CD14-positive monocyte (primary cell): ENCODE measurements around the gene AK1. TPM values are rescaled to one million over a fixed set of nuclear protein-coding genes. Genes with fewer than 3 reads are reported as not detected.
A peak's percentile ranks its signal among the peaks of the same experiment; 100 is the strongest.

Experiments
- DNase-seq, 3 donors: peaks; one replicate each; pipeline ENCODE4 v3.0.0-alpha.2; 2011 to 2022
- H2AFZ ChIP-seq: 2 replicates; pipeline ENCODE4 v1.6.0; 2012; ENCODE audit warnings: mild to moderate bottlenecking, low read depth, low read length, inconsistent platforms; ENCODE audit not compliant: insufficient read depth, poor library complexity, severe bottlenecking
- H3K27ac ChIP-seq, 2 donors: 1 replicate in 1 of 2; 2 replicates in 1 of 2; pipeline ENCODE4 v1.5.1; 2012 to 2013; ENCODE audit warnings: low read length in 2 of 2, control low read depth in 1 of 2, inconsistent platforms in 1 of 2, low read depth in 1 of 2, mild to moderate bottlenecking in 1 of 2
- H3K27me3 ChIP-seq, 2 donors: one replicate each; pipeline versions ENCODE4 v1.6.0 to v1.6.1; 2011 to 2013; ENCODE audit warnings: low read length in 2 of 2; ENCODE audit not compliant: control insufficient read depth in 2 of 2, insufficient read depth in 2 of 2
- H3K36me3 ChIP-seq, 2 donors: replicated peaks in 1 of 2; 1 replicate in 1 of 2; 2 replicates in 1 of 2; pipeline versions ENCODE4 v1.5.1 to v1.6.1; 2012 to 2013; ENCODE audit warnings: low read length in 2 of 2, control low read depth in 1 of 2, inconsistent platforms in 1 of 2, mild to moderate bottlenecking in 1 of 2; ENCODE audit not compliant: insufficient read depth in 2 of 2, control insufficient read depth in 1 of 2
- H3K4me1 ChIP-seq, 2 donors: 1 replicate in 1 of 2; 2 replicates in 1 of 2; pipeline versions ENCODE4 v1.5.1 to v1.6.1; 2012 to 2013; ENCODE audit warnings: low read length in 2 of 2, control low read depth in 1 of 2, inconsistent platforms in 1 of 2, mild to moderate bottlenecking in 1 of 2, moderate library complexity in 1 of 2; ENCODE audit not compliant: insufficient read depth in 2 of 2, control insufficient read depth in 1 of 2
- H3K4me2 ChIP-seq: replicated peaks from 2 replicates; pipeline ENCODE3; 2012; ENCODE audit warnings: low read length, moderate library complexity, mild to moderate bottlenecking; ENCODE audit not compliant: poor library complexity, severe bottlenecking; ENCODE audit errors: extremely low read depth
- H3K4me3 ChIP-seq, 3 experiments: fragments of 200-600 bp in 1 of 3; sonication (generic) in 1 of 3; replicated peaks in 1 of 3; 1 replicate in 2 of 3; 2 replicates in 1 of 3; pipeline ENCODE4 v1.5.1; 2011 to 2013; ENCODE audit warnings: low read length in 3 of 3, mild to moderate bottlenecking in 3 of 3, control low read depth in 2 of 3, low read depth in 2 of 3, inconsistent platforms in 1 of 3, moderate library complexity in 1 of 3
- H3K79me2 ChIP-seq: 2 replicates; pipeline ENCODE4 v1.6.0; 2012; ENCODE audit warnings: mild to moderate bottlenecking, control low read depth, inconsistent platforms, low read length, moderate library complexity; ENCODE audit not compliant: insufficient read depth
- H3K9ac ChIP-seq: 2 replicates; pipeline ENCODE4 v1.6.0; 2017; ENCODE audit warnings: low read length, mild to moderate bottlenecking; ENCODE audit not compliant: insufficient read depth, poor library complexity, severe bottlenecking
- H3K9me3 ChIP-seq, 2 donors: replicated peaks in 1 of 2; 1 replicate in 1 of 2; 2 replicates in 1 of 2; pipeline versions ENCODE4 v1.5.1 to v1.6.1; 2012 to 2013; ENCODE audit warnings: low read length in 2 of 2, control low read depth in 1 of 2; ENCODE audit not compliant: control insufficient read depth in 1 of 2, insufficient read depth in 1 of 2
- H4K20me1 ChIP-seq: 2 replicates; pipeline ENCODE4 v1.6.0; 2012; ENCODE audit warnings: mild to moderate bottlenecking, low read length, control low read depth, moderate library complexity; ENCODE audit not compliant: insufficient read depth
- H3K27ac Mint-ChIP-seq, 7 donors: one replicate each; pipeline ENCODE4 v1.8.0; 2020; ENCODE audit warnings: mild to moderate bottlenecking in 7 of 7, mixed read lengths in 7 of 7, moderate library complexity in 6 of 7, inconsistent platforms in 2 of 7
- H3K27me3 Mint-ChIP-seq, 3 donors: one replicate each; pipeline ENCODE4 v1.8.0; 2021 to 2022; ENCODE audit warnings: low read depth in 3 of 3, mild to moderate bottlenecking in 3 of 3, mixed read lengths in 3 of 3, moderate library complexity in 3 of 3, inconsistent platforms in 1 of 3
- H3K36me3 Mint-ChIP-seq, 2 donors: one replicate each; pipeline ENCODE4 v1.8.0; 2020; ENCODE audit warnings: mixed read lengths in 2 of 2, inconsistent platforms in 1 of 2, mild to moderate bottlenecking in 1 of 2
- H3K4me1 Mint-ChIP-seq: one replicate; pipeline ENCODE4 v1.8.0; 2020; ENCODE audit warnings: mild to moderate bottlenecking, mixed read lengths
- H3K4me3 Mint-ChIP-seq, 2 donors: one replicate each; pipeline ENCODE4 v1.8.0; 2020; ENCODE audit warnings: mild to moderate bottlenecking in 2 of 2, mixed read lengths in 2 of 2, moderate library complexity in 1 of 2
- H3K9me3 Mint-ChIP-seq, 7 donors: one replicate each; pipeline ENCODE4 v1.8.0; 2020 to 2022; ENCODE audit warnings: mixed read lengths in 7 of 7, mild to moderate bottlenecking in 6 of 7, moderate library complexity in 6 of 7, inconsistent platforms in 2 of 7
- CTCF ChIP-seq: fragments of 200-600 bp; IDR thresholded peaks from one replicate; pipeline ENCODE4 v1.8.0; 2022; ENCODE audit warnings: antibody characterized with exemption, mild to moderate bottlenecking
- WGBS: methylation state at CpG from one replicate; pipeline ENCODE4 v1.1.5; 2013; ENCODE audit warnings: missing lambda C conversion rate; ENCODE audit not compliant: insufficient coverage; 5-methylcytosine and 5-hydroxymethylcytosine counted together
- intact Hi-C, 2 donors: fragments of 100-400 bp; cut with micrococcal nuclease; formaldehyde crosslinking; loops; one replicate each; pipeline versions ENCODE4 v1.15.0 to v1.15.1; 2023
- polyA plus RNA-seq, 3 donors: library from polyadenylated mRNA; depleted of rRNA in 1 of 3; unstranded in 2 of 3; stranded (reverse) in 1 of 3; fragments of 300-500 nt in 2 of 3; fragments of >200 nt in 1 of 3; fragmentation: Illumina TruSeq in 2 of 3; gene quantifications; 1 replicate in 2 of 3; 2 replicates in 1 of 3; pipeline ENCODE4 v1.2.3, GENCODE V29; 2012 to 2021

Gene AK1
- polyA plus RNA-seq, 3 donors = 3.5 TPM; not detected in 2

GRCh38 chr9:127880143-127880542, 2.7 kb upstream of the AK1 start:
- Mint-ChIP-seq H3K9me3 (peaks cover 0 to 5% (median 0%) of the 10 kb centered on the region in 7 donors), H3K36me3 (no peaks in the 10 kb centered on the region), H3K27ac (no peak overlapping the region), H3K4me3 (no peak overlapping the region), H3K4me1 (peaks cover 15% of the 10 kb centered on the region), H3K27me3 (peaks cover 18 to 30% (median 18%) of the 10 kb centered on the region in 3 donors)
- Histone ChIP-seq H3K4me3 (no peak overlapping the region), H2AFZ (no peak overlapping the region), H3K4me2 (no peak overlapping the region), H3K4me1 (peaks cover 3 to 10% of the 10 kb centered on the region in 2 donors), H3K9me3 (no peaks in the 10 kb centered on the region), H3K36me3 (no peaks in the 10 kb centered on the region), H3K9ac (no peak overlapping the region), H3K27me3 (peaks cover 6 to 20% of the 10 kb centered on the region in 2 donors), H4K20me1 (no peaks in the 10 kb centered on the region), H3K27ac (no peak overlapping the region), H3K79me2 (no peaks in the 10 kb centered on the region)
- intact Hi-C loops = loop anchor here in 1 of 2 donors (5.0 kb wide), 1 partner anchor 42 kb away; no protein-coding TSS in a partner anchor
- DNase-seq = no peak
- no peak for TF ChIP-seq CTCF
- no CpG with 5 or more reads among the region's 8 CpGs for WGBS

- Histone ChIP-seq H3K27ac (no peak overlapping the region), H3K4me2 (no peak overlapping the region), H3K4me3 (no peak overlapping the region), H4K20me1 (no peaks in the 10 kb centered on the region), H3K79me2 (no peaks in the 10 kb centered on the region), H2AFZ (no peak overlapping the region), H3K9me3 (no peaks in the 10 kb centered on the region), H3K36me3 (no peaks in the 10 kb centered on the region), H3K4me1 (peaks cover 3 to 10% of the 10 kb centered on the region in 2 donors), H3K9ac (no peak overlapping the region), H3K27me3 (peaks cover 6 to 20% of the 10 kb centered on the region in 2 donors)
- Mint-ChIP-seq H3K9me3 (peaks cover 0 to 5% (median 0%) of the 10 kb centered on the region in 7 donors), H3K36me3 (no peaks in the 10 kb centered on the region), H3K4me1 (peaks cover 11% of the 10 kb centered on the region), H3K27ac (peak overlapping the region in 1 of 7 donors; percentile 54), H3K4me3 (peak overlapping the region in 1 of 2 donors; percentile 82), H3K27me3 (peaks cover 16 to 25% (median 18%) of the 10 kb centered on the region in 3 donors)
- intact Hi-C loops = loop anchor here in 1 of 2 donors (10.0 kb wide), 1 partner anchor 374 kb away; no protein-coding TSS in a partner anchor
- WGBS = 72% methylated on average over 5 of the region's 8 CpGs
- no peak for TF ChIP-seq CTCF
- DNase-seq = no peak
These were observed 1.3 kb upstream of the AK1 start for GRCh38 chr9:127878652-127879390.
